Stomach (tissue), 4 donors: ENCODE measurements around the gene MYO10.

Source experiments
- CTCF ChIP-seq, 7 experiments: fragments of 450-650 bp in 4 of 7; fragments of 200-600 bp in 3 of 7; sonication (generic) in 3 of 7; IDR thresholded peaks; one replicate each; pipeline ENCODE4 v1.5.1; 2016 to 2019; ENCODE audit warnings: antibody characterized with exemption in 7 of 7, control low read depth in 2 of 7, mild to moderate bottlenecking in 1 of 7
- POLR2A ChIP-seq, 4 donors: fragments of 450-650 bp; IDR thresholded peaks; one replicate each; pipeline ENCODE4 v1.6.1; 2016; ENCODE audit warnings: antibody characterized with exemption in 4 of 4, control low read depth in 2 of 4, mild to moderate bottlenecking in 1 of 4, moderate library complexity in 1 of 4

GRCh38 chr5:16737209-16737608 is 198.9 kb downstream of the MYO10 start:
- TF ChIP-seq CTCF (IDR thresholded peaks at IDR 0.05) (no peak), POLR2A (IDR thresholded peaks at IDR 0.05) (no peak)
